ENCODE measurements around the gene SCD5.

Gene SCD5

GRCh38 chr4:82681754-82682153 lies 116.8 kb downstream of the SCD5 start:
- DNase-seq = peak; percentile 52 to 69 (median 64)

GRCh38 chr4:82680834-82681233 lies 117.8 kb downstream of the SCD5 start:
- DNase-seq = no peak

GRCh38 chr4:82679531-82679930 lies 119.1 kb downstream of the SCD5 start:
- no peak for DNase-seq

GRCh38 chr4:82678051-82678450 lies 120.5 kb downstream of the SCD5 start:
- DNase-seq = peak in 1 of 3 donors; percentile 38

- DNase-seq = no peak
Measured at GRCh38 chr4:82677327-82677726, 121.3 kb downstream of the SCD5 start.

- no peak for DNase-seq
Measured at GRCh38 chr4:82667761-82668480, 130.7 kb downstream of the SCD5 start.

GRCh38 chr4:82666970-82667665 lies 131.5 kb downstream of the SCD5 start:
- peak in 2 of 3 donors; percentile 8 to 34 for DNase-seq

- DNase-seq = no peak
Measured at GRCh38 chr4:82661181-82661992, 137.2 kb downstream of the SCD5 start.

GRCh38 chr4:82652062-82652461 lies 146.5 kb downstream of the SCD5 start:
- DNase-seq = peak; percentile 68 to 86 (median 84)

- no peak for DNase-seq
Measured at GRCh38 chr4:82650868-82651267, 147.7 kb downstream of the SCD5 start.

- no peak for DNase-seq
Measured at GRCh38 chr4:82648356-82648755, 150.2 kb downstream of the SCD5 start.

GRCh38 chr4:82645936-82646565 lies 152.5 kb downstream of the SCD5 start:
- no peak for DNase-seq

- no peak for DNase-seq
Measured at GRCh38 chr4:82644734-82645126, 153.9 kb downstream of the SCD5 start.

GRCh38 chr4:82643994-82644733 lies 154.4 kb downstream of the SCD5 start:
- no peak for DNase-seq

- DNase-seq = peak; percentile 77 to 79 (median 77)
Measured at GRCh38 chr4:82642331-82642730, 156.3 kb downstream of the SCD5 start.

- peak; percentile 75 to 87 (median 81) for DNase-seq
Measured at GRCh38 chr4:82640540-82640939, 158.1 kb downstream of the SCD5 start.

- DNase-seq = peak; percentile 57 to 74 (median 57)
Measured at GRCh38 chr4:82639971-82640370, 158.6 kb downstream of the SCD5 start.

GRCh38 chr4:82638479-82638878 lies 160.1 kb downstream of the SCD5 start:
- no peak for DNase-seq

GRCh38 chr4:82630079-82630478 lies 168.5 kb downstream of the SCD5 start:
- DNase-seq = no peak

- DNase-seq = no peak
Measured at GRCh38 chr4:82629238-82630000, 169.2 kb downstream of the SCD5 start.

- no peak for DNase-seq
Measured at GRCh38 chr4:82626251-82626868, 172.2 kb downstream of the SCD5 start.

Data from suppressor macrophage treated with lipopolysaccharide for 1 hour (primary cell).